Muscle of leg (tissue), 11 donors: ENCODE data around the gene PSMD14. TPM values are rescaled to one million over a fixed set of nuclear protein-coding genes. Genes with fewer than 3 reads are reported as not detected.
"Not testable (repeated sequence)": the region's sequence is repeated elsewhere in the genome, so short reads cannot be mapped to it uniquely, and the experiment has no call there.

Experiments
- DNase-seq: peaks from one replicate; pipeline ENCODE4 v3.0.0; 2013
- H3K27ac ChIP-seq: one replicate; pipeline ENCODE4 v1.5.1; 2013; ENCODE audit warnings: mild to moderate bottlenecking, low read length, control low read depth
- H3K27me3 ChIP-seq: one replicate; pipeline ENCODE4 v1.6.1; 2013; ENCODE audit warnings: low read length; ENCODE audit not compliant: control insufficient read depth, insufficient read depth
- H3K36me3 ChIP-seq: one replicate; pipeline ENCODE4 v1.6.1; 2013; ENCODE audit warnings: low read length; ENCODE audit not compliant: control insufficient read depth, insufficient read depth
- H3K4me1 ChIP-seq: one replicate; pipeline ENCODE4 v1.6.1; 2013; ENCODE audit warnings: low read length; ENCODE audit not compliant: control insufficient read depth, insufficient read depth
- H3K4me3 ChIP-seq: one replicate; pipeline ENCODE4 v1.5.1; 2013; ENCODE audit warnings: low read length, control low read depth
- H3K9me3 ChIP-seq: replicated peaks from 2 replicates; pipeline ENCODE4 v1.6.1; 2013; ENCODE audit warnings: low read depth, low read length; ENCODE audit not compliant: control insufficient read depth
- WGBS: methylation state at CpG from one replicate; pipeline ENCODE4 v1.1.5; 2013; ENCODE audit warnings: missing lambda C conversion rate; ENCODE audit not compliant: insufficient coverage; 5-methylcytosine and 5-hydroxymethylcytosine counted together
- polyA plus RNA-seq, 8 donors: library from polyadenylated mRNA; unstranded; fragments of 120-200 nt; gene quantifications; one replicate each; pipeline versions ENCODE4 v1.2.1 to v1.2.3, GENCODE V29; 2013; ENCODE audit warnings: inconsistent platforms in 1 of 8, low replicate concordance in 1 of 8; ENCODE audit not compliant: insufficient read length in 8 of 8, insufficient read depth in 1 of 8
- total RNA-seq: library from RNA; stranded (reverse); fragments of 120-200 nt; gene quantifications from one replicate; pipeline ENCODE4 v1.2.4, GENCODE V29; 2013

The PSMD14 gene
- total and polyA plus RNA-seq, 9 donors: 35.5 to 49.8 (median 44.0) TPM

DNA sequence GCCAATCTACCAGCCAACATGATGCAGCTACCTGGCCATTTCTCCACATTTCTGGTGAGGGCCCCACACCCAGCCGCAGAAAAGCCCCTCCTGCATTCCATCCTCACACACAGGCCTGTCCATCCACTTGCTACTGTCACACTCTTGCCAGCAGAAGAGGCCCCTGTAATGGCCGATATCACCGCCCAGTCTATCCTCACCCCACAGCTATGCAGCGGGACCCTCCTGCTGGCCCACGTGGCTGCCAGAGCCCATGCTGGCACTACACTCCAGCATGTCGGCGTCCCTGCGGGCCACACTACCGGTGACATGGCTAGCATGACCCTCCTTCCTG lies 25.9 kb upstream of the PSMD14 start:
- H3K27me3 ChIP-seq, H3K4me3 ChIP-seq, H3K36me3 ChIP-seq, H3K4me1 ChIP-seq, H3K27ac ChIP-seq, DNase-seq, H3K9me3 ChIP-seq: not testable (repeated sequence)
- WGBS: 94% methylated on average over 7 of the region's 9 CpGs

DNA sequence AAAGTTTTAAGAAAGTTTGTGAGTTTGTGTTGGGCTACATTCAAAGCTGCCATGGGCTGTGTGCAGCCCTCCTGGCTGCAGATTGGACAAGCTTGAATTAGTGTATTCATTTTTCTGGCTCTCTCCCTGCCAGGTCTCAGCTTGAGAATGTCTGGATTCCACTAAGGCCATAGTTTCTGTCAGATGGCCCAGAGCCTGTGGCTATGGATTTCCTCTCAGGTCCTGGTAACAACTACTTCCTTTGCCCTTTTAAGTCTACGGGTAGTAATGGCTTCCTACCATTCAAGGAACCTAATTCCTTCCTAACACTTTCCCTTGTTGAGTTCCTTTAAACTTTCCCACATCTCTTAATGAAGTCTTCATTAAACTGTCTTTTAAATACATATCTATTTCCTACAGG lies 24.3 kb upstream of the PSMD14 start:
- no peaks in the 10 kb centered on the region for H3K4me1 ChIP-seq
- H3K36me3 ChIP-seq: no peaks in the 10 kb centered on the region
- no peaks in the 10 kb centered on the region for H3K9me3 ChIP-seq
- 60% methylated on average over 1 of the region's 1 CpG for whole genome bisulfite sequencing
- DNase-seq: no peak
- no peak overlapping the region for H3K27ac ChIP-seq
- no peak overlapping the region for H3K4me3 ChIP-seq
- H3K27me3 ChIP-seq: no peaks in the 10 kb centered on the region

DNA sequence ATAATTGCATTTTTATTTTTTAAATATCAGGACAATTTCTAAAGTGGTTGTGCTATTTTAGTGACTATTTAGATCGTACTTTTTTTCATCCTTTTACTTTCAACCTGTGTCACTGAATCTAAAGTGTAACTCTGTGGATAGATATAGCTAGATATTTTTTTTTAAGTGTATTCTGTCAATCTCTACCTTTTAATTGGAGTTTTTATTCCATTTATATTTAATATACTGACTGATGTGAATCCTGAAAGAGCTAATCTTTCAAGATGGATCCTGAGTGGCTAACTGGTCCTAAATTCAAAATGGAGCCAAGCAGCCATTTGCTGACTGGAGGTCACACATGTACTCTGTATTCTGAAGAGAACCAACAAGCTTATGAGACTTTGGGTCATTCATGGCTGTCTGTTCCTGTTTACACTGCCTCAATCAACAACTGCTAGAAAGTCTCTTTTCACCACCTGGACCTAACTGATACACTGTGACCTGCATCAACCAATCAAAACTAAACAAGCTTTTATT lies 4.6 kb upstream of the PSMD14 start:
- no CpG with 5 or more reads among the region's 1 CpG for WGBS
- DNase-seq: no peak
- Histone ChIP-seq H3K27ac (no peak overlapping the region), H3K9me3 (no peaks in the 10 kb centered on the region), H3K36me3 (no peaks in the 10 kb centered on the region), H3K4me3 (no peak overlapping the region), H3K4me1 (no peaks in the 10 kb centered on the region), H3K27me3 (peaks cover 3% of the 10 kb centered on the region)

DNA sequence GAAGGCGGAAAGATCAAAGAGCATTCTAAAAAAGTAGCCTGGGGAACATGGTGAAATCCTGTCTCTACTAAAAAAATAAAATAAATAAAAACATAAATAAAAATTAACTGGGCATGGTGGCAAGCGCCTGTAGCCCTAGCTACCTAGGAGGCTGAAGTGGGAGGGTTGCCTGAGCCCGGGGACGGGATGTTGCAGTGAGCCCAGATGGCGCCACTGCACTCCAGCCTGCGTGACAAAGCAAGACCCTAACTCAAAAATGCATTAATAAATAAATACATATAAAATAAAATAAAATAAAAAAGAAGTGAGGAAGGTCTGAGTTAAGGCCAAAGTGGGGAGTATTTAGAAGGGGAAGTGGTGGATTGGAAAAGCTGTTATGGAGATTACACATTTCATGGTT lies 1.3 kb upstream of the PSMD14 start:
- no peak overlapping the region for H3K27ac ChIP-seq
- H3K9me3 ChIP-seq: no peaks in the 10 kb centered on the region
- no peak overlapping the region for H3K4me3 ChIP-seq
- no CpG with 5 or more reads among the region's 6 CpGs for WGBS
- no peak for DNase-seq
- peaks cover 3% of the 10 kb centered on the region for H3K4me1 ChIP-seq
- H3K36me3 ChIP-seq: no peaks in the 10 kb centered on the region
- H3K27me3 ChIP-seq: peaks cover 3% of the 10 kb centered on the region

DNA sequence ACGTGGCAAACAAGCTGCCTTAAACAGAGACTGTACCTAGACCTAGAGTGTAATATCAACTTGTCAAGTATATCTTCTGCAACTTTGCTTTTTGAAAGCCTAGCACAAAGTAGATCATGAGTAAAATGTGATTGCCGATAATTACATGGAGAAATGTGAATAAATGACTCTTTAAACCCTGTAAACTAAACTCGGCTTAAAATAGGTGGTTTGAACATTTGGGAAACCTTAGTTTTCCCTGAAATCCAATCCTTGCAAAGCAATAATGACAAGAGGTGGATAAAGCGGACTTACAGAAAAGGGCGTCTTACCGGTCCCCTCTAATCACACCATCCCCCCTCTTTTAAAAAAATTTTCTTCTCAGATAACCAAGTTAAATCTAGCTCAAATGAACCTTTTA lies 549 bp upstream of the PSMD14 start:
- Histone ChIP-seq H3K36me3 (no peaks in the 10 kb centered on the region), H3K9me3 (no peaks in the 10 kb centered on the region), H3K27ac (peak overlapping the region; percentile 86), H3K4me1 (peaks cover 3% of the 10 kb centered on the region), H3K27me3 (no peaks in the 10 kb centered on the region), H3K4me3 (peak overlapping the region; percentile 79)
- WGBS: no CpG with 5 or more reads among the region's 6 CpGs
- no peak for DNase-seq

DNA sequence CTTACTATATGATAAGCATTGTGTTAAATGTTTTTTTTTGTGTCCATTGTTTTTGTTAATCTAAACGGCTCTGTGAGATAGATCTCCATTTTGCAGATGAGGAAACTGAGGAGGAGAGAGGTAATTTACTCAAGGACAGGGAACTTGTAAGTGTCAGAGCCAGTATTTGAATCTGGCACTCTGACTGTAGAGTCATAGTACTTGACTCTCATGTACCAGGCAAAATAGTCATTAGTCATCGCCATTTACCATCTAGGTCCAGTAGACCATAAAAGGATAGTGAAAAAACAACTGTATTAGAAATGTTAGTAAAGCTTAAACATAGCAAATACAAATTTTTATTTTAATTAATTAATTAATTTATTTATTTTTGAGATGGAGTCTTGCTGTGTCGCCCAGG lies 4.8 kb downstream of the PSMD14 start:
- peaks cover 3% of the 10 kb centered on the region for H3K4me1 ChIP-seq
- no CpG with 5 or more reads among the region's 3 CpGs for WGBS
- H3K27ac ChIP-seq: no peak overlapping the region
- no peaks in the 10 kb centered on the region for H3K9me3 ChIP-seq
- H3K36me3 ChIP-seq: no peaks in the 10 kb centered on the region
- no peaks in the 10 kb centered on the region for H3K27me3 ChIP-seq
- H3K4me3 ChIP-seq: no peak overlapping the region
- DNase-seq: no peak

DNA sequence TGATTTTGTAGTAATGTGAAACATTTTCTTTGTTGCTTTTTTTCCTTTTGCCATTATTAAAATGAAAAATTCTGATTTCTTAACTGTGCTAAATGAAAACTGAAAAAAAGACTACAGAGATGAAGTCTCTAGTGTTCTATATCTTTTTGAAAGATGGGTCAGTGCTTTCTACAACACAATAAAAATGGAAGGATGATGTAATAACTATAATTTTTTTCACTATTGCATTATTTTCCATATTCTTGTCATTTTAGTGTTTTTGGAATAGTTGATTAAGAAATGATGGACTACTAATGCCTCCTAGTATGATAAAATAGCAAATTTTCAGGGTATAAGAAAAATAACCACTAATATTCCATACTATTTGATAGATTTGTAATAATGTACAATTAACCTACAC lies 7.2 kb downstream of the PSMD14 start:
- Histone ChIP-seq H3K27me3 (no peaks in the 10 kb centered on the region), H3K36me3 (no peaks in the 10 kb centered on the region), H3K27ac (no peak overlapping the region), H3K4me3 (no peak overlapping the region), H3K4me1 (no peaks in the 10 kb centered on the region), H3K9me3 (no peaks in the 10 kb centered on the region)
- no peak for DNase-seq

DNA sequence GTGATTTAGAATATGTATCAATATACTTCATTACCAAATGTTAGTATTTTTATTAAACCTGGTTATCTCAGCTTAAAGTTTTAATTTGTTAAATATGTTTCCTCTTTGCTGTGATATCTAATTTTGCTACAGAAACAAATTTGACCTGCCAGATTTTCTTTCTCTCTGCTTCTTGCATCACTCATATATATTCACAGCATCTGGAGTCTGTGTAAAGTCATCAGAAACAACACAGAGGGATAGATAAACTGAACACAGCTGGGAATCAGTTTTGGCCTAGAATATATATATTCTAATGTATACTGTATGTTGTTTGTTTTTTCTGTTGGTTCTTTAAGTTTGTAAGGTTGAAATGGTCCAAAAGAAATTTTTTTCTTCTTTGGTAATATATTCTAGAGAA lies 8.5 kb downstream of the PSMD14 start:
- no peaks in the 10 kb centered on the region for H3K27me3 ChIP-seq
- no peak overlapping the region for H3K4me3 ChIP-seq
- no peaks in the 10 kb centered on the region for H3K4me1 ChIP-seq
- H3K9me3 ChIP-seq: no peaks in the 10 kb centered on the region
- no peak for DNase-seq
- peaks cover 4% of the 10 kb centered on the region for H3K36me3 ChIP-seq
- H3K27ac ChIP-seq: no peak overlapping the region

DNA sequence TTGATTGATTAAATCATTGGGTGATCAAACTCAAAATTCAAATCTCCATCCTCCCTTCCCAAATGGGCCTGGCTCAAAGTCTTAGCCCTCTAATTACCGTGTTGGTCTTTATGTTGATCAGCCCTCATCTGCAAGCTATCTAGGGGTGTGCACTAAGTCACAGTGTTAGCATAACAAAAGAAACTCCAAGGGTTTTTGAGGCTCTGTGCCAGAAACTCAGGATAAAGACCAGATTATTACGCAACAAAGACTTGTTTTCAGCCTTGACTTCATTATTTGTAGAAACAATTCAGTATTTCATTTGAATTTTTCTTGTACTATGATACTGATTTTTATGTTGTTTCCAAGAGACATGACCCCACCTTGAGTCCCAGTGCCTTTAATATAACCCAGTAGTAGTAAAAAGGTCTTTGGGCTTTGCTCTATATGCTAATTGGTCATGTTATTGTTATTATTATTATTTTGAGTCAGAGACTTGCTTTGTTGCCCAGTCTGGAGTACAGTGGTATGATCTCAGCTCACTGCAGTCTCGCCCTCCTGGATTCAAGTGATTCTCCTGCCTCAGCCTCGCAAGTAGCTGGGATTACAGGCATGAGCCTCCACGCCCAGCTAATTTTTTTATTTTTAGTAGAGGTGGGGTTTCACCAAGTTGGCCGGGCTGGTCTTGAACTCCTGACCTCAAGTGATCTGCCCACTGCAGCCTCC lies 13.9 kb downstream of the PSMD14 start:
- 70% methylated on average over 2 of the region's 6 CpGs for WGBS
- Histone ChIP-seq H3K9me3 (no peaks in the 10 kb centered on the region), H3K4me3 (no peak overlapping the region), H3K27me3 (no peaks in the 10 kb centered on the region), H3K36me3 (peaks cover 13% of the 10 kb centered on the region), H3K27ac (no peak overlapping the region), H3K4me1 (no peaks in the 10 kb centered on the region)
- no peak for DNase-seq

DNA sequence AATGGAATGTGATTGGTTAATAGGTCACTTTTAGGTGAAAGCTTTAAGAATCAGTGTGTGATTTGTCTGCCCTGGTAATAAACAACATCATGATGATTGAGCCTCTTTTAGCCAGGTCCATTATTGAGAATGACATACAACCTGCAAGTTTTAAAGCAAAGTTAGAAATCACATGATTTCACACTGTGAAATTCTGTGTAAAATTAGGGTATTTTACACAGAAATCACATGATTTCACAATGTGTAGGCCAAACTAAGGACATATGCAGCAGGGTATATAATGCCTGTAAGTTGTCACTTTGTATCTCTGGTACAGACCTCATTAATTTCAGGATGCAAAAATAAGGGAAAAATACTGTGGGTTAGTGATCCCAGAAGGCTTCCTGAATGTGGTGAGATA lies 16.7 kb downstream of the PSMD14 start:
- Histone ChIP-seq H3K27me3 (no peaks in the 10 kb centered on the region), H3K27ac (no peak overlapping the region), H3K4me1 (no peaks in the 10 kb centered on the region), H3K36me3 (peaks cover 13% of the 10 kb centered on the region), H3K9me3 (no peaks in the 10 kb centered on the region), H3K4me3 (no peak overlapping the region)
- no peak for DNase-seq

DNA sequence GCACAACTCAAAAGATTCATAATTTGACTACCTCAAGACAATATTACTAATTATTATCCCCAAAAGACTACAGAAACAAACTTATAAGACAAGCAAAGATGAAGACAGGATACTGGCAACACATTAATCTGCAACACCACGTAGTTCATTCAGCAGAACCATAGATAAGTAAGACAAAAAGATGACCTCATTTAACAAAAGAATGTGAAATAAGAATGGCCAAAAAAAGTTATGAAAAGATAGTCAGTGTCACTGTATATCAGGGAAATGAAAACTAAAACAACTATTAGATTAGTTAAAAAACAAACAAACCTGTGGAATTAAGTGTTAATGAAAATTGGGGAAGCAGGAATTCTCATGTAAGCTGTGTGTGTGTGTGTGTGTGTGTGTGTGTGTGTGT lies 19.4 kb downstream of the PSMD14 start:
- no CpG with 5 or more reads among the region's 1 CpG for WGBS
- Histone ChIP-seq H3K36me3 (peaks cover 3% of the 10 kb centered on the region), H3K9me3 (no peaks in the 10 kb centered on the region), H3K27me3 (no peaks in the 10 kb centered on the region), H3K27ac (no peak overlapping the region), H3K4me1 (no peaks in the 10 kb centered on the region), H3K4me3 (no peak overlapping the region)
- DNase-seq: no peak
